NCI-H1930 (cell line): Measurements from ENCODE around the gene GOLM1.
"Not testable (repeated sequence)": the region's sequence is repeated elsewhere in the genome, so short reads cannot be mapped to it uniquely, and the experiment has no call there.

Experiments used
- DNase-seq, 2 experiments: peaks; one replicate each; lab custom pipeline; 2025; lab: John Stamatoyannopoulos, UW

Gene GOLM1

GRCh38 chr9:86082870-86083269, 16.5 kb downstream of the GOLM1 start:
- DNase-seq, result no peak

- no peak for DNase-seq
Observed at GRCh38 chr9:86079865-86080469, 19.4 kb downstream of the GOLM1 start.

GRCh38 chr9:86079421-86079831, 19.9 kb downstream of the GOLM1 start:
- no peak for DNase-seq

- no peak for DNase-seq
Observed at GRCh38 chr9:86078731-86079130, 20.6 kb downstream of the GOLM1 start.

- DNase-seq, result no peak
Observed at GRCh38 chr9:86077276-86077675, 22.1 kb downstream of the GOLM1 start.

GRCh38 chr9:86075132-86076109, 23.9 kb downstream of the GOLM1 start:
- DNase-seq, result no peak

- no peak for DNase-seq
Observed at GRCh38 chr9:86073839-86074238, 25.5 kb downstream of the GOLM1 start.

- no peak for DNase-seq
Observed at GRCh38 chr9:86072394-86072877, 26.9 kb downstream of the GOLM1 start.

- no peak for DNase-seq
Observed at GRCh38 chr9:86069206-86069869, 30.0 kb downstream of the GOLM1 start.

GRCh38 chr9:86064220-86064619, 35.1 kb downstream of the GOLM1 start:
- DNase-seq, result no peak

GRCh38 chr9:86062845-86063693, 36.3 kb downstream of the GOLM1 start:
- DNase-seq, result no peak

GRCh38 chr9:86061972-86062739, 37.2 kb downstream of the GOLM1 start:
- DNase-seq, result no peak

- DNase-seq, result no peak
Observed at GRCh38 chr9:86057491-86057890, 41.9 kb downstream of the GOLM1 start.

GRCh38 chr9:86054695-86055094, 44.7 kb downstream of the GOLM1 start:
- DNase-seq, result no peak

GRCh38 chr9:86052556-86053468, 46.5 kb downstream of the GOLM1 start:
- DNase-seq, result no peak

GRCh38 chr9:86048018-86048742, 51.2 kb downstream of the GOLM1 start:
- DNase-seq, result not testable (repeated sequence)

- DNase-seq, result no peak
Observed at GRCh38 chr9:86047361-86047760, 52.0 kb downstream of the GOLM1 start.

- no peak for DNase-seq
Observed at GRCh38 chr9:86046930-86047341, 52.4 kb downstream of the GOLM1 start.

- DNase-seq, result no peak
Observed at GRCh38 chr9:86046071-86046636, 53.2 kb downstream of the GOLM1 start.
